OCI-M2 (cell line): Measurements from ENCODE around the gene ZC3HAV1.
"Not testable (repeated sequence)": the region's sequence is repeated elsewhere in the genome, so short reads cannot be mapped to it uniquely, and the experiment has no call there.

Experiments used
- DNase-seq: peaks from one replicate; lab custom pipeline; 2025; ENCODE audit not compliant: unreplicated experiment; lab: John Stamatoyannopoulos, UW

The ZC3HAV1 gene

GRCh38 chr7:139088268-139088667 lies 21.3 kb downstream of the ZC3HAV1 start:
- DNase-seq: no peak

DNA sequence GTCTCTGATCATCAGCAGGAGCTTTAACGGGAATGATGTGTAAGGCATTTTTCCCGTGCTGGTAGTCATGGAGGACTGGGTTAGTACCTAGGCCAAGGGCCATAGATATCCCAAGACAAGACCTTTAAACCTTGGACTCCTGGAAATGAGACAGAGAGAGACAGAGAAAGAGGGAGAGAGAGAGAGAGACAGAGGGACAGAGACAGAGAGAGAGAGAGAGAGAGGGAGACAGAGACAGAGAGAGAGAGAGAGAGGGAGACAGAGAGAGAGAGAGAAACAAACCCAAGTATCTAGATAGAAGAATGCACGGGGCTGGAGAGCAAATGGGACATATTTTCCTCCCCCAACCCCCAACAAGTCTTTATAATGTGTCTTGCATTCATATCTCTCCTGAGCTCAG lies 22.3 kb downstream of the ZC3HAV1 start:
- DNase-seq: no peak

DNA sequence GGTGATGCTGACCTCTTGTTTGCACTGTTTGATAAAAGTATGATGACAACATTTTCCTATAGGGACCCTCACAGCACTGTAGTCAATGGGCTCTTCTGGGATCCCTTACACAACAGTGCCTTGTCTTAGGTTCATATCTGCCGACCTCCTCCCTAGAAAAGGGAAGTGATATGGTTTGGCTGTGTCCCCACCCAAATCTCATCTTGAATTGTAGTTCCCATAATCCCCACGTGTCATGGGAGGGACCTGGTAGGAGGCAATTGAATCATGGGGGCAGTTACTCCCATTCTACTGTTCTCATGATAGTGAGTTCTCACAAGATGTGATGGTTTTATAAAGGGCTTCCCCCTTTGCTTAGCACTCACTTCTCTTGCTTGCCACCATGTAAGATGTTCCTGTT lies 23.1 kb downstream of the ZC3HAV1 start:
- no peak for DNase-seq

DNA sequence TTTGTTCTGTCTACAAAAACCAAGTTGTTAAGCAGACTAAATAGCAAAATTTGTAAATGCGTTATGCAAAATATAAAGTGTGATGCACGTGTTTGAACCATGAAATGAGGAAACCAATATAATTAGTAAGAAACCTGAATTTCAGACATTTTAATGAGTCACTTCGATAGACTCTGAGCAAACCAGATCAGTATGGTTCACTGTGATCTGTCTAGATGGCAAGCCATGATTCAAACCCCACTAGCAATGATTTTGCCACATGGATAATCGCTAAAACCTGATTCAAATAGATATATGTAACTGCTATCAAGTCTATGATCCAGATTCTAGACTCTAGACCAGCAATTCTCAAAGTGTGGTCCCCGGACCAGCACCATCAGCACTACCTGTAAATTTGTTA lies 24.8 kb downstream of the ZC3HAV1 start:
- no peak for DNase-seq

GRCh38 chr7:139081584-139081983 lies 27.9 kb downstream of the ZC3HAV1 start:
- no peak for DNase-seq

- no peak for DNase-seq
Measured at GRCh38 chr7:139080905-139081304, 28.6 kb downstream of the ZC3HAV1 start.

DNA sequence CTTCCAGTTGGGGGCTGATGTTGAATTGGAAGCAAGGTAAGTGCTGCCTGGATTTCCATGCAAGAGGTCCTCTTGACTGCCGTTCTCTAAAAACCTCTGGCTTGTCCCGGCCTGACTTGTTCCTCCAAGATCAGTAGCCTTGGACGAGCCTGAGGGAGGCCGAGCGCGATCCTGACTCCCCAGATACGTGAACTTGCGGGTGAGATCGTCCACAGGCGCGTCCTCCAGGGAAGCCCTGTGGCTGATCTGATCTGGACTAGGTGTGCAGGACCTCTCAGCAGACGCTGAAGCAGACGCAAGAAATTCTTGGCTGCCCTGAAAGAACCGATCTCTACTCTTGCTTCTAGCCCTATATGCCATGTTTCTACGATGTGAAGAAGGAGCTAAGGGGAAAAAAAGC lies 29.7 kb downstream of the ZC3HAV1 start:
- no peak for DNase-seq

DNA sequence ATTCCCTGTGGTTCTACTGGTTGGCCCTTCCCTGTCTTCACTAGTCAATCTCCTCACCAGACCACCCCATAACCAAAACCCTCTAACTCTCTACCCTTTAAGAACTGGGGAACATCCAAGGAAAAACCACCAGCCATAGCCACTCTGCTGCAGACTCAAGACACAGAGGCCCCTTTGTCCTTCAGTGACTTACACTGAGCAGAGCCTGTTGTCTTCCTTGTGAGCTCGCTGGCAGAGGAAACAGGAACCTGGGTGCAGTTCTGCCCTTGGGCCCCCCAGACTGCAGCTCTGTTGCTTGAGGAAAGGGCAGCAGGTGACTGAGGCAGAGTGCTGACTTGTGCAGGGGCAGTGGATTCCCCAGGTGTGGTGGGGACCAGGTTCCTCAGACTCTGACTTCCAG lies 30.6 kb downstream of the ZC3HAV1 start:
- no peak for DNase-seq

DNA sequence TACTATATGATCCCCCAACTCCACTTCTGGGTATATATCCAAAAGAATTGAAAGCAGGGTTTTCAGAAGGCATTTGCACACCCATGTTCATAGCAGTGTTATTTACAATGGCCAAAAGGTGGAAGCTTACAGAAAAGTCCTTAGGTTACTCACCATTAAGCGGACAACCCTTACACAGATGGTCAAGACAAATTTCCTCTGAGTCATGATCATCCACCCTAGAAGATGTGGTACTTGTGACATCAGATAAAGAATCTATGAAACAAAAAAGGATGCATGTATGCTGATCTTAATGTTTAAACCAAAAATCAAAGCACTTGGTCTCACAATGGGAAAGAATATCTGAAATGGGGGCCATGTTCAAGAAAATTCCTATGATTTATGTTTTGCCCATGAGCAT lies 31.1 kb downstream of the ZC3HAV1 start:
- DNase-seq: no peak

- DNase-seq: not testable (repeated sequence)
Measured at GRCh38 chr7:139077706-139078105, 31.8 kb downstream of the ZC3HAV1 start.

GRCh38 chr7:139075871-139076686 lies 33.4 kb downstream of the ZC3HAV1 start:
- no peak for DNase-seq

DNA sequence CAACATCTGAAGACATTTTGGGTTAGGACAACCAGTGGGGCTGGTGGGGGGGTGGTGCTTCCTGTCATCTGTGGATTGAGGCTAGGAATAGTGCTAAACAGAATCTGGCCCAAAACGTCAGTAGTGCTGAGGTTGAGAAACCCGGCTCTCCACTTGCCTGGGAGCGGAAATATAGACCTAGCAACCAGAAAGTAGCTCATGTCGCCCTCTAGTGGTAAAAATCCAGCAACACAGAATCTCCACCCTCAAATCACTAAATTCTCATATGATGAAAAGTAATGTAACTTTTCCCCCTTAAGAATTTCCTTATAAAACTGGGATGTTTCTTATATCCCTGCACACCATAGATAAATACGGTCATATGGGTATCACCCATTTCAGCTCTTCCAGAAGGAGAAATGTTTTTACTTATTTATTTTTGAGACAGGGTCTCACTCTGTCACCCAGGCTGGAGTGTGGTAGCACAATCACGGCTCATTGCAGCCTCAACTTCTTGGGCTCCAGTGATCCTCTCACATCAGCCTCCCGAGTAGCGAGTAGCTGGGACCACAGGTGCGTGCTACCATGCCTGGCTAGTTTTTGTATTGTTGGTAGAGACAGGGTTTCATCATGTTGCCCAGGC lies 34.4 kb downstream of the ZC3HAV1 start:
- DNase-seq: peak; percentile 90

DNA sequence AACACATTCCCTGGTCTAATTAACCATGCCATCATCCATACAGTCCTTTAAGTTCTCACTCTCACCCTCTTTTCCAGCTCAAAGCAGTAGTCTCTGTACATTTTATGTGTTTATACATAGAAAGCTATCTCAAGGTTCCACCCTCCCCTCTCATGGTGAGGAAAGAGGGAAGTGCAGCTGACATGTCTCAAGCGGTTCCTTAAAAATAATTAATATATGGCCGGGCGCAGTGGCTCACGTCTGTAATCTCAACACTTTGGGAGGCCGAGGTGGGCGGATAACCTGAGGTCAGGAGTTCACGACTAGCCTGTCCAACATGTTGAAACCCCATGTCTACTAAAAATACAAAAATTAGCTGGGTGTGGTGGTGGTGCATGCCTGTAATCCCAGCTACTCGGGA lies 36.7 kb downstream of the ZC3HAV1 start:
- DNase-seq: no peak

DNA sequence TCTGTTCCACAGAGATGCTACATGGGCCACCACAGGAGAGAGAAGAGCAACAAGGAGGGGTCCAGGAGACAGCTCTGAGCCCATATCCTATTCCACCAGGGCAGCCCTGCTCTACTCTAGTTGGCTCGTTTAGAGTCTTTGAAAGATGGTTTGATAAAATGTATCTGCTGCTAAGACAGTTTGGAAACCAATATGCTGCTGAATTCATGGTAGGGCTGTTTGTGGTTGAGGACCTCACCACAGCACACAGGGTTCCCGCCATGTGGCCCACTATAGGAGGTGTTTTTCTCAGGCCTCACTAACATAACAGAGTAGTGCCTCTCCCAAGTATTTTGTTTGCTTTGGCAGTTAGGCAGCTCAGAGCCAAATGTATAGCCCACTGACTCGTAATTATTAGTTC lies 37.8 kb downstream of the ZC3HAV1 start:
- no peak for DNase-seq

DNA sequence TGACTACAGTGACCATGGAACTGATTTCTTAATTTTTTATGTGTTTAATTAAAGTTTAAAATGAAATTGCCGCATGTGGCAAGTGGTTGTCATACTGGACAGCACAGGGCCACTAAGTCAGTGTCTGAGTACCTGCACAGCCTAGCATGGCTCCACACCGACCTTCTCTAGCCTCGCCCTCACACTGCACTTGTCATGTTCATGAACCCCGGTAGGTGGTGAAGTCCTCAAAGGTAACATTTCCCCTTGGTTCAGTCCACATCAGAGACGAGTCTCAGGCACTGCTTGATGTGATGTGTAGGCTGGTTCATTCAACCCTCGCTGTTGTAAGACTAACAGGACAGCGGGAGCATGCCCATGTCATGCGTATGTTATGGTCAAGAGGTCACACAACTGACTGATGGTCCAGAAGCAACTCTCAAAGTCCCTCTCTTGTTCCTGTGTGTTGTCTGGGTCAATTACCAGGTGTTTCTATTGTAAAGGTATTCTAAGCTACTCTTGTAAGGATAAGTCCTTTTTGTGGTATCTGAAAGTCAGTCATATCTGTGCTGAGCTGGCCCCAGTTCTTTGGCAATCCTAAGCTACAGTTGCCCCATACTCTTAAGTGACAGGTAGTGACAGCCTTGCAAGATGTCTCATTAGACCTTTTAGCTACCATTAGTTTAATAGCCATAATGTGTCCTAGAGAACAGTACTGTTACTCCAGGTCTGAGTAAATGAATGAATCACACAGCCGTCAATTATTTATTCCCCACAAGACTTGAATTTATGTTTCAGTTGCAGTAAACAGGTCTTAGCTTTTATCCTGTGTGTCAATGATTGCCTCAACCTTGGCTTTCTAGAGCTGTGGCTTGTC lies 40.7 kb downstream of the ZC3HAV1 start:
- DNase-seq: no peak

DNA sequence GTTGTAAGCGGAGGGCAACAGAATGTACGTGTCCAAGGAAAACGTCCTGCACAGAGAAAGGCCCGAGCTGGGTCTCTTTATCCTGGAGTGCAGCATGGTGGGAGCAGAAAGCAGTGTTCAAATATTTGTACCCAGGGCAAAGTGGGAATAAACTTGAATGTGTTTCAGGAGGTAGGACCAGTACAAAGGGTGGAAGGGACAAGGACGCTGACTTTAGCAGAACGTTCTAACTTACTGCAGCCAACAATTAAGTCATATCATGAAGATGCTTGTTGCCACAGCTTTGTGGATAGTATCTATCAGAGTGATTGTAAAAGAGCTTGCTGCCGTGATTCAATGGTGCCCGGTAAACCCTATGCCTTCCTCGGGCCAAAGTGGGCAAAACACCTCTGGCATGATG lies 43.2 kb downstream of the ZC3HAV1 start:
- no peak for DNase-seq

DNA sequence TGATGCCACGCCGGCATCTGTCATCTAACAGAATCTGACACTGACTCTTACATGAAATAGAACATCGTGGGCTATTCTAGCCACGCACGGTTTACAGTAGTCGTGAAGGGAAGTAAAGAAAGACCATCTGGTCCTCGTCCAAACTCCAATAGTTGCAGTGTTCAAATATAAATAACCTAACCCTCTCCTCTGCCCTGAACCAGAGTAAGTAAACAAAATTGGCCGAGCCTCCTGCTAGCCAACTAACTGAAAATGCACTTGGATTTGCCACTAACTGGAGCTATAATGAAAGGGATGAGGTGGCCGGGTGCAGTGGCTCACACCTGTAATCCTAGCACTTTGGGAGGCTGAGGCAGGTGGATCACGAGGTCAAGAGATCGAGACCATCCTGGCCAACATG lies 44.2 kb downstream of the ZC3HAV1 start:
- no peak for DNase-seq

GRCh38 chr7:139061416-139061815 lies 48.1 kb downstream of the ZC3HAV1 start:
- DNase-seq: no peak

- no peak for DNase-seq
Measured at GRCh38 chr7:139060695-139061237, 48.8 kb downstream of the ZC3HAV1 start.

DNA sequence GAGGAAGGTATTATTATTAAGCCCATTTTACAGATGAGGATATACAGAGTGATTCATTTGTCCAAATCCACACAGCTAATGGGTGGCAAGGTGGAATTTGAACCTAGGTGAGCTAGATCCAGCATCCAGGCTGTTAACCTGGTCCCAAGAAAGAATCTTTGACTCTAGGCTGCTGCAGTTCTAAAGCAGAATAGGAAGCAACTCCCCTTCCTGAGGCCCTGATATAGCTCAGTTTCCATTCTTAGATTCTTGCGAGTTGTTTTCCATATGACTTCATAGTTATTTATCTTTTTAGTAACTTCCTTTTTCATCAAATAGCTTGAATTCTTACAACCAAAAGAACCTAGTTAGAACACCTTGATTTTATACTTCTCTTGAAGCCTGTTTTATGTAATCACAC lies 49.6 kb downstream of the ZC3HAV1 start:
- no peak for DNase-seq

DNA sequence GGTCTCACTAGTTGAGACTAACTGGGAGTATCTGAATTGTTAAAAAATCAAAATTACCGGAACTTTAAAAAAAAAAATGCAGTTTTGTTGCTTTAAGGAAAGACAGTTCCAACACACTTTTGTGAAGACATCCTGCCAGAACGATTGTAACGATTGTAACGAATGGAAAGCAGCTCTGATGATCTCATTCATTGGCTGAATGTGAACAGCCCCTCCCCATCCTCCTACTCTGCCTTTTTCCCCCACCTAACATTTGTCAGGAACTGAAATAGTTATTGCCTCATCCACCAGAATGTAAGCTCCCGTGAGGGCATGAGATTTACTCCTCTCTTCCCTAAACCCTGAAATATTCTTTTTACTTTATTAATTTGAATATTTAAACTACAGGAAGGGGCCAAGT lies 50.6 kb downstream of the ZC3HAV1 start:
- DNase-seq: no peak

DNA sequence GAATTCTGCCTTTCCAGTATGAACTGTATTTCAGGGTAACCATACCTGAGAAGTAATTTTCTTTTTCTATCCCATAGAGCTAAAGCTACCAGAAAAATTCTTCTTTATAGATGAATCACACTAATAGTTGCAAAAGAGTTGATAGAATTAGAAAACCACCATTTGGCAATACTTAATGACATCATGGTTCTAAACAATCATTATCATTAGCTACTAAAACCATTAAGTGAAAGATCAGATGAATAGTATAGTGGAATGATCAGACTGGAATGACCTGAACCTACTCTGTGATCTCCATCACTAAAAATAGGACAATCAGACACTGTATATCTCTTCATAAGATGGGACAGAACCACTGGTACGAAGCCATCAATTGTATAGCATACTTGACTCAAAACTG lies 53.8 kb downstream of the ZC3HAV1 start:
- DNase-seq: no peak
